Prostate gland (tissue), 1 donor: ENCODE results near the gene DKKL1.

Source experiments
- POLR2A ChIP-seq: fragments of 450-650 bp; IDR thresholded peaks from one replicate; pipeline ENCODE4 v1.6.1; 2016; ENCODE audit warnings: antibody characterized with exemption, mild to moderate bottlenecking
- POLR2AphosphoS5 ChIP-seq: sonication (generic); formaldehyde crosslinking; IDR thresholded peaks from one replicate; pipeline ENCODE4 v1.6.1; 2017; ENCODE audit warnings: antibody characterized with exemption

GRCh38 chr19:49371184-49371583 is 7.5 kb downstream of the DKKL1 start:
- TF ChIP-seq POLR2A (no peak), POLR2AphosphoS5 (no peak)
